GM21528 (cell line): Measurements from ENCODE around the gene RNU1-1.
"Not testable (repeated sequence)": the region's sequence is repeated elsewhere in the genome, so short reads cannot be mapped to it uniquely, and the experiment has no call there.

Experiments used
- ATAC-seq: cut with Tn5 transposase; IDR thresholded peaks from one replicate; pipeline ENCODE4 v1.9.1; 2021; ENCODE audit warnings: mild to moderate bottlenecking, moderate library complexity; ENCODE audit not compliant: unreplicated experiment, low FRiP score

The RNU1-1 gene

GRCh38 chr1:16498047-16498446 lies 16.0 kb downstream of the RNU1-1 start:
- ATAC-seq = not testable (repeated sequence)

- not testable (repeated sequence) for ATAC-seq
Measured at GRCh38 chr1:16497474-16497904, 16.6 kb downstream of the RNU1-1 start.

GRCh38 chr1:16493731-16494130 lies 20.4 kb downstream of the RNU1-1 start:
- not testable (repeated sequence) for ATAC-seq

- ATAC-seq = not testable (repeated sequence)
Measured at GRCh38 chr1:16492937-16493336, 21.1 kb downstream of the RNU1-1 start.

GRCh38 chr1:16491056-16491675 lies 22.9 kb downstream of the RNU1-1 start:
- ATAC-seq = no peak

- ATAC-seq = not testable (repeated sequence)
Measured at GRCh38 chr1:16489195-16489880, 24.7 kb downstream of the RNU1-1 start.

- ATAC-seq = not testable (repeated sequence)
Measured at GRCh38 chr1:16487011-16487410, 27.1 kb downstream of the RNU1-1 start.

GRCh38 chr1:16486316-16486715 lies 27.8 kb downstream of the RNU1-1 start:
- ATAC-seq = not testable (repeated sequence)

- no peak for ATAC-seq
Measured at GRCh38 chr1:16484931-16485330, 29.2 kb downstream of the RNU1-1 start.

GRCh38 chr1:16484501-16484835 lies 29.6 kb downstream of the RNU1-1 start:
- no peak for ATAC-seq

- not testable (repeated sequence) for ATAC-seq
Measured at GRCh38 chr1:16483639-16484500, 30.2 kb downstream of the RNU1-1 start.

- not testable (repeated sequence) for ATAC-seq
Measured at GRCh38 chr1:16483146-16483545, 30.9 kb downstream of the RNU1-1 start.

GRCh38 chr1:16478091-16478490 lies 36.0 kb downstream of the RNU1-1 start:
- ATAC-seq = no peak

- not testable (repeated sequence) for ATAC-seq
Measured at GRCh38 chr1:16475771-16476770, 38.0 kb downstream of the RNU1-1 start.

GRCh38 chr1:16474891-16475290 lies 39.2 kb downstream of the RNU1-1 start:
- not testable (repeated sequence) for ATAC-seq

- ATAC-seq = no peak
Measured at GRCh38 chr1:16474166-16474800, 39.8 kb downstream of the RNU1-1 start.

- ATAC-seq = no peak
Measured at GRCh38 chr1:16468558-16468957, 45.5 kb downstream of the RNU1-1 start.

- ATAC-seq = no peak
Measured at GRCh38 chr1:16464917-16465625, 49.0 kb downstream of the RNU1-1 start.
